H9 (cell line): Measurements from ENCODE around the gene BDNF. TPM values are rescaled to one million over a fixed set of nuclear protein-coding genes. Genes with fewer than 3 reads are reported as not detected.
"Not testable (repeated sequence)": the region's sequence is repeated elsewhere in the genome, so short reads cannot be mapped to it uniquely, and the experiment has no call there.

Experiments
- DNase-seq: peaks from one replicate; pipeline ENCODE4 v3.0.0-alpha.2; 2017
- H2AFZ ChIP-seq: one replicate; pipeline ENCODE4 v1.6.1; 2013; ENCODE audit warnings: mild to moderate bottlenecking, low read length, control low read depth, moderate library complexity
- H2AK5ac ChIP-seq: 2 replicates; pipeline ENCODE4 v1.6.1; 2013; ENCODE audit warnings: low read length, control low read depth, mixed read lengths; ENCODE audit not compliant: insufficient read length
- H2BK120ac ChIP-seq: one replicate; pipeline ENCODE4 v1.6.1; 2013; ENCODE audit warnings: low read depth, mild to moderate bottlenecking, low read length, control low read depth, inconsistent platforms; ENCODE audit not compliant: poor library complexity, severe bottlenecking
- H2BK12ac ChIP-seq: 2 replicates; pipeline ENCODE4 v1.6.1; 2013; ENCODE audit warnings: low read length, control low read depth, mixed read lengths, low read depth; ENCODE audit not compliant: insufficient read length
- H2BK15ac ChIP-seq: 2 replicates; pipeline ENCODE4 v1.6.1; 2013; ENCODE audit warnings: low read depth, low read length, control low read depth
- H2BK20ac ChIP-seq: one replicate; pipeline ENCODE4 v1.6.1; 2013; ENCODE audit warnings: low read depth, mild to moderate bottlenecking, low read length, control low read depth, inconsistent platforms; ENCODE audit not compliant: poor library complexity, severe bottlenecking
- H2BK5ac ChIP-seq: 2 replicates; pipeline ENCODE4 v1.6.1; 2013; ENCODE audit warnings: low read length, control low read depth, mixed read lengths; ENCODE audit not compliant: insufficient read length
- H3K14ac ChIP-seq: 2 replicates; pipeline ENCODE4 v1.6.1; 2013; ENCODE audit warnings: low read length, control low read depth; ENCODE audit not compliant: insufficient read depth
- H3K18ac ChIP-seq: 2 replicates; pipeline ENCODE4 v1.6.1; 2013; ENCODE audit warnings: low read depth, mild to moderate bottlenecking, mixed read lengths, low read length, control low read depth; ENCODE audit not compliant: insufficient read length
- H3K23ac ChIP-seq: 2 replicates; pipeline ENCODE4 v1.6.1; 2013; ENCODE audit warnings: low read length, control low read depth, mixed read lengths, low read depth; ENCODE audit not compliant: insufficient read length
- H3K23me2 ChIP-seq: 2 replicates; pipeline ENCODE4 v1.6.1; 2013; ENCODE audit warnings: low read depth, mild to moderate bottlenecking, mixed read lengths, low read length, control low read depth; ENCODE audit not compliant: insufficient read length, poor library complexity, severe bottlenecking
- H3K27ac ChIP-seq: 2 replicates; pipeline ENCODE4 v1.5.1; 2013; ENCODE audit warnings: low read length, control low read depth, mixed read lengths, low read depth; ENCODE audit not compliant: insufficient read length
- H3K27me3 ChIP-seq: 2 replicates; pipeline ENCODE4 v1.6.1; 2013; ENCODE audit warnings: low read length, control low read depth, inconsistent platforms; ENCODE audit not compliant: insufficient read depth
- H3K4ac ChIP-seq: 2 replicates; pipeline ENCODE4 v1.6.1; 2013; ENCODE audit warnings: low read depth, mild to moderate bottlenecking, control low read depth, inconsistent platforms, low read length, moderate library complexity
- H3K4me1 ChIP-seq: 2 replicates; pipeline ENCODE4 v1.6.1; 2013; ENCODE audit warnings: low read length, control low read depth, inconsistent platforms; ENCODE audit not compliant: insufficient read depth
- H3K4me2 ChIP-seq: 2 replicates; pipeline ENCODE4 v1.6.1; 2013; ENCODE audit warnings: low read length, control low read depth, mixed read lengths; ENCODE audit not compliant: insufficient read length, insufficient read depth
- H3K56ac ChIP-seq: 2 replicates; pipeline ENCODE4 v1.6.1; 2013; ENCODE audit warnings: low read depth, mild to moderate bottlenecking, mixed read lengths, low read length, control low read depth; ENCODE audit not compliant: insufficient read length
- H3K79me1 ChIP-seq: 2 replicates; pipeline ENCODE4 v1.6.1; 2013; ENCODE audit warnings: low read depth, mild to moderate bottlenecking, moderate library complexity, low read length, control low read depth, inconsistent platforms; ENCODE audit not compliant: insufficient read depth, poor library complexity, severe bottlenecking
- H3K79me2 ChIP-seq: 2 replicates; pipeline ENCODE4 v1.6.1; 2013; ENCODE audit warnings: low read length, control low read depth, inconsistent platforms; ENCODE audit not compliant: insufficient read depth
- H3K9ac ChIP-seq: 2 replicates; pipeline ENCODE4 v1.6.1; 2013; ENCODE audit warnings: low read length, control low read depth, mixed read lengths; ENCODE audit not compliant: insufficient read length; ENCODE audit errors: extremely low read depth
- H3K9me3 ChIP-seq: one replicate; pipeline ENCODE4 v1.6.1; 2013; ENCODE audit warnings: low read depth, low read length, inconsistent platforms; ENCODE audit not compliant: control insufficient read depth
- H3T11ph ChIP-seq: one replicate; pipeline ENCODE4 v1.6.1; 2013; ENCODE audit warnings: mild to moderate bottlenecking, low read length, control low read depth, inconsistent platforms
- H4K20me1 ChIP-seq: one replicate; pipeline ENCODE4 v1.6.1; 2013; ENCODE audit not compliant: control insufficient read depth, insufficient read length, insufficient read depth
- H4K5ac ChIP-seq: 2 replicates; pipeline ENCODE4 v1.6.1; 2013; ENCODE audit warnings: low read depth, mild to moderate bottlenecking, mixed read lengths, low read length, control low read depth; ENCODE audit not compliant: insufficient read length
- H4K8ac ChIP-seq: replicated peaks from 2 replicates; pipeline ENCODE4 v1.6.1; 2013; ENCODE audit warnings: low read length, control low read depth, mixed read lengths, low read depth; ENCODE audit not compliant: insufficient read length
- H4K91ac ChIP-seq: 2 replicates; pipeline ENCODE4 v1.6.1; 2013; ENCODE audit warnings: low read depth, mild to moderate bottlenecking, moderate library complexity, mixed read lengths, low read length, control low read depth; ENCODE audit not compliant: insufficient read length
- H3K27ac Mint-ChIP-seq, 3 experiments: 2 replicates in 2 of 3; 3 replicates in 1 of 3; pipeline ENCODE4 v1.8.0; 2020 to 2021; ENCODE audit warnings: mixed read lengths in 3 of 3, mild to moderate bottlenecking in 1 of 3, moderate library complexity in 1 of 3
- H3K27me3 Mint-ChIP-seq: 2 replicates; pipeline ENCODE4 v1.8.0; 2021; ENCODE audit warnings: low read depth, mild to moderate bottlenecking, moderate library complexity, mixed read lengths
- H3K36me3 Mint-ChIP-seq, 3 experiments: 2 replicates in 2 of 3; 3 replicates in 1 of 3; pipeline ENCODE4 v1.8.0; 2020 to 2021; ENCODE audit warnings: low read depth in 3 of 3, mixed read lengths in 3 of 3; ENCODE audit not compliant: insufficient read depth in 1 of 3
- H3K4me1 Mint-ChIP-seq, 2 experiments: 2 replicates each; pipeline ENCODE4 v1.8.0; 2020; ENCODE audit warnings: mixed read lengths in 2 of 2
- H3K4me3 Mint-ChIP-seq, 2 experiments: 2 replicates in 1 of 2; 3 replicates in 1 of 2; pipeline ENCODE4 v1.8.0; 2020 to 2021; ENCODE audit warnings: mild to moderate bottlenecking in 2 of 2, mixed read lengths in 2 of 2, moderate library complexity in 1 of 2
- H3K9me3 Mint-ChIP-seq, 2 experiments: 2 replicates in 1 of 2; 3 replicates in 1 of 2; pipeline ENCODE4 v1.8.0; 2020; ENCODE audit warnings: mild to moderate bottlenecking in 2 of 2, mixed read lengths in 2 of 2, moderate library complexity in 1 of 2
- CTCF ChIP-seq: fragments of 200-600 bp; sonication (generic); conservative IDR thresholded peaks from 3 replicates; pipeline ENCODE4 v1.8.0; 2021; ENCODE audit warnings: antibody characterized with exemption, mild to moderate bottlenecking
- WGBS: extraction: QIAGEN DNeasy Blood & Tissue Kit; methylation state at CpG from one replicate; pipeline ENCODE4 v1.1.7; 2013; ENCODE audit warnings: missing lambda C conversion rate, low lambda C conversion rate, mixed read lengths; ENCODE audit not compliant: insufficient read length; ENCODE audit errors: extremely low coverage; 5-methylcytosine and 5-hydroxymethylcytosine counted together
- total RNA-seq: library from RNA; stranded (reverse); gene quantifications from 2 replicates; pipeline ENCODE4 v1.2.1, GENCODE V29; 2021

The BDNF gene
- total RNA-seq, 1 experiment from 2014 or later, result 2.7 TPM

DNA sequence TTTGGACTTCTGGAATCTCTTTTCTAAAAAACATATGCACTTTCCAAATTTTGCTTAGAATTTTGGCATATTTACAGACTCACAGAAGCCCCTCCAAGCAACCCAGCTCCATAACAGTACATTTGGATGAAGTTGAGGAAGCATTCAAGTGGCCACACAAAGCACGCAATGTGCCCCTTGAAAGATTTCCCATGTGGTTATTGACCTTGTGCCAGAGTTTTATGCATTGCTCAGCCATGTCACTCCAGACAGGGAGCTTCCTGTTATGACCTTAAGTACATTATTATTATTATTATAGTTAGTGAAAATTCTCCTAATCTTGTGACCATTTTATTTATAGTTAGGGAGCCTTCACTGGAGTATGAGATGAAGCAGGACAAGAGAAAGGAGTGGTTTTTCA lies 35.0 kb upstream of the BDNF start:
- no peak overlapping the region for H3K23ac ChIP-seq
- no CpG with 5 or more reads among the region's 1 CpG for WGBS
- no peak for TF ChIP-seq CTCF
- H3K9ac ChIP-seq, result no peak overlapping the region
- H3K79me2 ChIP-seq, result no peaks in the 10 kb centered on the region; the same call in 1 of the 2 replicates
- H2BK20ac ChIP-seq, result no peak overlapping the region
- no peak overlapping the region for H3T11ph ChIP-seq
- no peak overlapping the region for H2BK120ac ChIP-seq
- H4K5ac ChIP-seq, result no peak overlapping the region
- no peak overlapping the region for H4K8ac ChIP-seq
- no peaks in the 10 kb centered on the region for H3K27me3 ChIP-seq
- no peaks in the 10 kb centered on the region for H3K23me2 ChIP-seq
- no peak overlapping the region for H3K27ac ChIP-seq
- no peak overlapping the region for H3K4me2 ChIP-seq
- H2BK12ac ChIP-seq, result no peak overlapping the region
- no peak for DNase-seq
- no peak overlapping the region for H3K18ac ChIP-seq
- H3K14ac ChIP-seq, result no peak overlapping the region
- no peak overlapping the region for H3K56ac ChIP-seq
- no peaks in the 10 kb centered on the region for H3K9me3 Mint-ChIP-seq
- no peak overlapping the region for H2BK15ac ChIP-seq
- no peaks in the 10 kb centered on the region for H3K79me1 ChIP-seq
- no peak overlapping the region for H2AFZ ChIP-seq
- no peak overlapping the region for H4K91ac ChIP-seq
- no peak overlapping the region for H3K4ac ChIP-seq
- no peak overlapping the region for H2BK5ac ChIP-seq
- H3K4me1 Mint-ChIP-seq, result peaks cover 13 to 14% of the 10 kb centered on the region in 2 experiments
- H4K20me1 ChIP-seq, result no peaks in the 10 kb centered on the region
- H3K27me3 Mint-ChIP-seq, result peaks cover 17% of the 10 kb centered on the region
- H3K4me1 ChIP-seq, result peaks cover 6% of the 10 kb centered on the region; the same call in 1 of the 2 replicates
- H3K27ac Mint-ChIP-seq, result no peak overlapping the region
- no peak overlapping the region for H3K4me3 Mint-ChIP-seq
- H2AK5ac ChIP-seq, result no peak overlapping the region
- no peaks in the 10 kb centered on the region for H3K9me3 ChIP-seq
- H3K36me3 Mint-ChIP-seq, result no peaks in the 10 kb centered on the region

DNA sequence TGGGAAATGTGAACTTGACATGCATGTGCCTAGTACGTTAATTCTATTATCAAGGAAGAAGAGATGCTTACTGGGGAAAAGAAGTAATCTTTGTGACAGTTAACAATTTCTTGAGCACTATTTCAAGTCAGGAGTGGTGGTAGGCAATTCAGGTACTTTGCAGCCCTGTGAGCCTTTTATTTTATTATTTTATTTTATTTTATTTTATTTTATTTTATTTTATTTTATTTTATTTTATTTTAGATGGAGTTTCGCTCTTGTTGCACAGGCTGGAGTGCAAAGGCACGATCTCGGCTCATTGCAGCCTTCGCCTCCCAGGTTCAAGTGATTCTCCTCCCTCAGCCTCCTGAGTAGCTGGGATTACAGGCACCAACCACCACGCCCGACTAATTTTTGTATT lies 31.5 kb upstream of the BDNF start:
- no CpG with 5 or more reads among the region's 7 CpGs for WGBS
- H3K4ac ChIP-seq, H2BK120ac ChIP-seq, H2BK20ac ChIP-seq, H3K23ac ChIP-seq, H3K27ac ChIP-seq, H3K9me3 Mint-ChIP-seq, H3K4me3 Mint-ChIP-seq, H3K9ac ChIP-seq, H2BK15ac ChIP-seq, H2AFZ ChIP-seq, H3K9me3 ChIP-seq, H3K23me2 ChIP-seq, H3T11ph ChIP-seq, H4K5ac ChIP-seq, H3K14ac ChIP-seq, H3K56ac ChIP-seq, H4K91ac ChIP-seq, H4K20me1 ChIP-seq, H3K4me1 ChIP-seq, H2BK5ac ChIP-seq, H3K18ac ChIP-seq, DNase-seq, H3K36me3 Mint-ChIP-seq, H3K79me2 ChIP-seq, H3K27me3 ChIP-seq, H3K4me1 Mint-ChIP-seq, H2BK12ac ChIP-seq, H3K79me1 ChIP-seq, H3K27ac Mint-ChIP-seq, H2AK5ac ChIP-seq, H3K4me2 ChIP-seq, H4K8ac ChIP-seq: not testable (repeated sequence)
- H3K27me3 Mint-ChIP-seq, result peaks cover 21% of the 10 kb centered on the region
